ENCODE data around the gene S100A8.

S100A8 gene

GRCh38 chr1:153345187-153346076 is 45.4 kb downstream of the S100A8 start:
- peak; percentile 95 for DNase-seq

DNA sequence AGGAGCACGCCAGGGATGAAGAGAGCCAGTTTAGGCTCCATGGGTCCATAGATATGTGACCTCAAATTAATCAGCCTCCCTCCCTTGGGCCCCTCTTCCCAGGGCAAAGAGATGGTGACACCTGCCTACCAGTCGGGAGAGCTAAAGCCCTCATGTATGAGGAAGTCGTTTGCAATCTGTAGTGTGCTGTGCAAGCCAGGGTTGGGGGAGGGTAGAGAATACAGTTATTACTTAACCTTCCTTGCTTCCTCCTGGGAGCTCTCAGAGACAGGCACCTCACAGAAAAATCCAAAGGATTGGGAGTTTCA is 46.2 kb downstream of the S100A8 start:
- DNase-seq, result peak; percentile 48

DNA sequence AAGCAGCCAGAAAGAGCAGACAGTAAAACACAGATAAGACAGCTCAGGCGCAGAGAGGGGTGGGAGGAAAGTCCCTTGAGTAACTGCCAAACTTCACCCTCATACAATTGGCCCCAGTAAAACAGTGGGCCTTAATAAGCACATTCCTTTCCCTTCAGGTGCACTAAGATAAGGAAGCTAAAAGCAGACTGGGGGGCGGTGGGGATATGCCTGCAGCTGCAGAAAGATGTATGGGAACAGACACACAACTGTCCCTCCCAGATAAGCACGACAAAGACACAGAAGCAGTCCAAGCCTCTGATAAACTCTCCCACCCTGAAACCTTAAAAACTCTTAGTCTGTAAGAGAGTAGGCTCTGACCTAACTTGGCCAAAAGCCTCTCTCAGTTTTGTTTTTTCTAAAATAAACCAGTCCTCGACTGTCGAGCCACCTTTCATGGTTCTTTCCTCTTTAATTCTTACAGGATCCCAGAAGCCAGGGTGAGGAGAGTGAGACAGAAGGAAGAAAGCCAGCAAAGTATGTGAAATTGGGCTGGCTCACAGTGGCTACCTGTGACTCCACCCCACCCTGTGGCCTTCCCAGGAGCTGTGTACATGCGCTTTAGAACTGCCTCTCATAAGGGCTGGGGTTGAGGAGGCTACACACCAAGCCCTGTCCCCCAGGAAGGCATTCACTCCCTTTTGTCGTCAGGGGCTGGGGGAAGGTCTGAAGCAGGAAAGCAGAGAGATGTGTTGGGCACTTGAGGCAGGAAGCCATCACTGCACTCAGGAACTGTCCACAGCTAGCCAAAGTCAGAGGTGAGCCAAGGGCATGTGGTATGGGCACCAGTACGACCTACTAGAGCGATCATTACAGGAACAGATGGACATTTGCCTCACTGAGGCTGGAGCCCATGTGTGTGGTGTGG is 46.8 kb downstream of the S100A8 start:
- no peak for DNase-seq

GRCh38 chr1:153343040-153343681 is 47.7 kb downstream of the S100A8 start:
- DNase-seq, result no peak

- no peak for DNase-seq
Observed at GRCh38 chr1:153342178-153342577, 48.7 kb downstream of the S100A8 start.

DNA sequence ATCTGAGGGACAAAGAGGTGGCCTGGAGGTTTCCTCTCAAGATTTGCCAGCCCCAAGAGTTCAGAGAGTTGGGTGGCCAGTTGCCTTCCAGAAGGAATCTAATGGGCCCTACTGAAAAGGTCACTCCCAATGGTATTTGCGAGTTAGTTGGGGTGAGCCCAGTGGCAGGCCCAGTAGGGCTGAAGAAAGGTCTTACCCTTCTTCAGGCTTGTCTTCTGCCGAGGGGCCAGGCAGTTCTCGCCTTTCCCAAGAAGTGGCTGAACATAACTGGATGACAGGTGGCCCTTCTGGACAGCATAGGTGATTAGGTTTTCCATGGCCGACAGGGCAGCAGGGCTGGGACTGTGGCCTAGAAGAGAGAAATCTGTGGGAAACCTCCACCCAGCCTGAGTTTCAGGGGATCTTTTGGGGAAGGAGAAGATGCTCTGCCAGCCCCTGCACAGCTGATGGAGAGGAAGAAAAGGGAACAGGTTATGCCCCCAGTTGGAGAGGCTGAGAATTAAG is 49.4 kb downstream of the S100A8 start:
- no peak for DNase-seq

DNA sequence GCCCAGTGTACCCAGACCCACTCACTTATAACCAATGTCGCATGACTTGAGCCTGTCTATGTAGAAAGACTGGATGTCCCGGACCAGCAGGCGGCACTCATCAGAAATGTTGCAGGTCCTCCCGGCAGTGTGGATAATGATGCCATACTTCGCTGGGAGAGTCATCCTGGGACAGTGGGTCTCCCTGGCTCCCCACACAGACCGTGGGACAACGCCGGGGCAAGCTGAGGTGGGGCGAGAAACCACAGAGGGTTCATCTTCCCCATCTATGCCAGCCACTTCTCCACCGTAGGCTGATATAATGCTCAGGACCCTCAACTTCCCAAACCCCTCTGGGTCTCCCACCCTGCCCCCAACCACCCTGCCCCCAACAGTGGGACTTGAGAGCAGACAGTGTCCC is 50.5 kb downstream of the S100A8 start:
- DNase-seq, result no peak
